G401.6 (cell line): ENCODE results near the gene DGAT2L6.
A peak's percentile ranks its signal among the peaks of the same experiment; 100 is the strongest.
"Not testable (repeated sequence)": the region's sequence is repeated elsewhere in the genome, so short reads cannot be mapped to it uniquely, and the experiment has no call there.

Experiments used
- FAIRE-seq: peaks from 2 replicates; lab custom pipeline; 2012; peaks lifted over from hg19 to GRCh38; lab: Jason Lieb, UNC

Gene DGAT2L6

DNA sequence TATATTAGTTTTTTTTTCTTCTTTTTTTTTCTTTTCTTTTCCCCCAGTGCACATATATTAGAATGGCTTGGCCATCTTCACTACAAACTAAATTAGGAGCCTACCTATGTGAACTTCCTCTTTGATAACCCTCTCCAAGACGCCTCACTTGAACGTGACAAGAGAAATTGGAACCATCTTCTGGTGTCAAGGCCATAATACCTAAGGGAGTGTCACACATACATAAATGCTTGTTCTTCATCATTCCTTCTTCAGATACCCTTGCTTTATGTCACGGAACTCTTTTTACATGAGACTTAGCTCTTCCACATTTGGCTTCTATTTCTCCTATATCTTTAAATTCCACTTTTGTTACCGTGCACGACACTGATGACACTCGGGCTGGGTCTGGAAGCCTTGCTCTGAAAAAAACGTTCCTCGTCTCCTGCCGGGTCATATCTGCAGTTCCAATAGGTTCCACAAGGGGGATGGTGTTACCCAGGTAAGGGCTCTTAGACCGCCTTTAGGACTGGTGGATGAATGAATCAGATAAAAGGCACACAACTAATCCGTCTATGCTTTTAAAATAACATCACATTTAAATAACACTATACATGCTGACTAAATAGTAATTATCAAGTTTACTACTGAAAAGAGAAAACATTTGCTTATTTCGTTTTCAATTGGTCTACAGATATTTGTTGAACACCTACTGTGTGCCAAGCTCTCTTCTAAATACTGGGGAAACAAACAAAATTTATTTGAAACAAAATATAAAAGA is 19.9 kb downstream of the DGAT2L6 start:
- FAIRE-seq, result peak; percentile 94

DNA sequence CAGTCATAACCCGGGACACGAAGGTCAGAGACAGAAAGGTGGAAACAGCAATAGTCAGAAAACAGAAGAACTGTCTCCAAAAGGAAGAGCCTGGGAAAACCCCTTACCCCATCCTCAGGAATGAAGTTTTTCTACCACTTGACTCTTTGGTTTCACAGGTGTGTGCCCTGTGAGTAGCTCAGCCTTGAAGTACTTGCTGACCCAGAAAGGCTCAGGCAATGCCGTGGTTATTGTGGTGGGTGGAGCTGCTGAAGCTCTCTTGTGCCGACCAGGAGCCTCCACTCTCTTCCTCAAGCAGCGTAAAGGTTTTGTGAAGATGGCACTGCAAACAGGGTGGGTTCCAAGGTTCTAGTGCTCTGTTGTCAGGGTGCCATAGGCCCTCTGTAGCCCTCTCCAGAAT is 24.4 kb downstream of the DGAT2L6 start:
- FAIRE-seq, result no peak

DNA sequence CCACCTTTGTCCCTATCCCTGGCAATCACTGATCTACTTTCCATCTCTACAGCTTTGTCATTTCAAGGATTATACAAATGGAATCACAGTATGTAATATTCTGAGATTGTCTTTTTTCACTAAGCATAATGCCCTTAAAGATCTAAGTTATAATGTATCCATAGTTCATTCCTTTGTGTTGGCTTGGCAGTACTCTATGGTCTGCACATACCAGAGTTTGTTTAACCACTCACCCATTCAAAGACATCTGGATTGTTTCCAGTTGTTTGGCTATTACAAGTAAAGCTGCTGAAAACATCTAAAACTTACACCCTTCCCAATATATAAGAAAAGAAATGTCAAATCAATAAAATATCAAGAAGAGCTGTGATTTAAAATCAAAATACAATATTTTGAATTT is 31.2 kb downstream of the DGAT2L6 start:
- FAIRE-seq, result no peak

DNA sequence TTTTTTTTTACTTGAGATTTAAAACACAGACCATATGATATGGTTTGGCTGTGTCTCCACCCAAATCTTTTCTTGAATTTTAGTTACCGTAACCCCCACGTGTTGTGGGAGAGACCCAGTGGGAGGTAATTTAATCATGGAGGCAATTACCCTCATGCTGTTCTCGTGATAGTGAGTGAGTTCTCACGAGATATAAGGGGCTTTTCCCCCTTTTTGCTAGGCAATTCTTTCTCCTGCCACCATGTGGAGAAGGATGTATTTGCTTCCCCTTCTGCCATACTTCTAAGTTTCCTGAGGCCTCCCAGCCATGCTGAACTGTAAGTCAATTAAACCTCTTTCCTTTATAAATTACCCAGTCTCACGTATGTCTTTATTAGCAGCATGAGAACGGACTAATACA is 32.3 kb downstream of the DGAT2L6 start:
- FAIRE-seq, result not testable (repeated sequence)

DNA sequence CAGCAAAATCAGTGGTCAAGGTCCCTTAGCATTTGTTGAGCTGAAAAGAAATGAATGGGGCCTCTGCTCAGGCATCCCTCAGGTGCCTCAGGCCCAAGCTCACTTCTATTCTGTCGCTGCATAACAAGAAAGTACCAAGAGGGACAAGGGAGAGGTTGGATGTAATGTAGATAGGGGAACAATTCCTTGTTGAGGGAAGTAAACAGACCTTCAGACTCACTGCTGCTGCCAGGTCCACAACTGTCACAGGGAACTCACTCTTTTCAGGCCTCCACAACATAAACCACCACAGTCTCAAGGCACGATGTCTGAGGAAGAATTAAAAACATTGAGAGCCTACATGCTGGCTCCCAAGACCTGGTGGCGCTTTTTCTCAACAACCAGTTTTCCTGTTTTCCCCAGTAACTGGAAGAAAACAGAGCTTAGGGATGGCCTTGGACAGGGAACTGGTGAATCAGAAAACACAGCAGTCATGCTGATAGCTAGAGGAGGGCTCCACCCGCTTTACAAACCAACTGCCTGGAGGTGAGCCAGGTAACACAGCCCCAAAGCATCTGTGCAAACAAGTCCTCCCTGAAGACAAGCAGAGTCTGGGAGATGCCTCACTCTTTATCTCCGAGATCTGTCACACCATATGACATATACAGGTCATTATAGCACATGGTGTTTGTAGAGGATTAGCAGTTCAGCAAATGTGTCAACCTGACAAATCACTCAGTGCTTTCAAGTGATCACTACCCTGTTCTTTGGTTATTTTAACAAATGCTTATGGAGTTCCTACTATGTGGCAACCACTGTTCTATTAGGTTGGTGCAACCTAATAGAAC is 42.9 kb downstream of the DGAT2L6 start:
- FAIRE-seq, result no peak

DNA sequence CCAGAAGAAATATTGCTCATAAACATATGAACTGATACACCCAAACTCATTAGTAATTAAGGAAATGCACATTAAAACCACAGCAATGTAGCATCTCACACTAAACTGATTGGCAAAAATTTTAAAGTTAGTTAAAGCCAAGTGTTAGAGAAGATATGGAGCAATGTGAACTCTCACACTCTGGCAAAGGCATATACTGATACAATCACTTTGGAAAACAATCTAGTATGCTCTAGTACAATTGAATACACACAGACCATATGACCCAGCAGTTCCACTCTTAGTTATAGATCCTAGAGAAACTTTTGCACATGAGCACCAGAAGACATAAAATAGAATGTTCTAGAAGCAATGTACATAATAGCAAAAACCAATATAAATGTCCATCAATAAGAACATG is 48.8 kb downstream of the DGAT2L6 start:
- no peak for FAIRE-seq

DNA sequence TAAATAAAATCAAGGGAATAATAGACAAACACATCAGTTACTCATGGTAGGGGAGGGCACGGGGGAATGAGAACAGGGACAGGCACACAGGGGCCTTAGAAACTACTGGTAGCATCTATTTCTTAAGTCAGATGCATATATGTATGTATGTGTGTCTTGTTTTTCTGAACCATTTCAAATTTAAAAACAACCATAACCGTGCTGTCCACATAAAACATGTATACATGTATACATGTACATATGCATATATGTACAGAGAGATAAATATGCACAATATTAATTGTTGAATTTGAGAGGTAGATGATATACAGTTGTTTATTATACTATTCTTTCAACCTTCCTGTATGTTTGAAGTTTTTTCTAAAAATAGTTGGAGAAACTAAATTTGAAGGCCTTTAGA is 49.4 kb downstream of the DGAT2L6 start:
- no peak for FAIRE-seq

DNA sequence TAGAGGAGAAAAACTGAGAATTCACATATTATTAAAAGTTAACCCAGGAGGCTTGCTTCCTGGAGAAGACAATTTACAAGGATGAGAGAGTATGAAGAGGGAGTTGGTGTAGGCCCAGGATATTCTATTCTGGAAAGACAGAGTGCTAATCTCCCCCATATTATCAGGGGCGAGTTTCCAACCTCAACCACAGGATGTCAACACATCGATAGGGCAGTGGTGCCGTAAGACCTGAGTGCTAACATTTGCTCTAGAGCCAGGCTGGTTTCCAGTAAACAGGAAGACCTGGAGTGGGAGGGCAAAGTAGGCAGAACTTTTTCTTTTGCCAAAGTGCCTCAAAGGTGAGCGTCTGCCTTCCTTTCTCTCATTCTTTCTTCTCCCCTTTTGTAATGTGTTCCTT is 54.4 kb downstream of the DGAT2L6 start:
- FAIRE-seq, result no peak

DNA sequence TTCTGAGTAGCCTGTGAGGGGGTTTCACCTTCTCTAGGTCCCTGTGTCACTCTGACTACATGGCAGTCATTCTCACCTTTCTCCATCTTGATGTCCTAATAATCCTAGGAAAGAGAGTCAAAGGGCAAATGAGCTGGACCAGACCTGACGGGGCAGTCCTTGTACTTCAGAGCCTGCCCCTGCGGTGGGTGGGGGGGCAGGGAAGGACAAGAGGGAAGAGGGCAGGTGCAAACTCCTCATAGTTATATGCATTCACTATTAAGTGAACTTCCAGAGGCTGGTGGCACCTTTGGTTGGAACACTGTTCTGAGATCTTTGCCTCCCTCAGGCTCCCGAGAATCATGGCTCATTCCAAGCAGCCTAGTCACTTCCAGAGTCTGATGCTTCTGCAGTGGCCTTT is 57.1 kb downstream of the DGAT2L6 start, which contains the start of gene AWAT1:
TSS of gene AWAT1 (plus strand) at position 301 of the 400 bp plus-strand sequence. CDS start at position 342, 41 bp downstream.
- FAIRE-seq, result no peak

DNA sequence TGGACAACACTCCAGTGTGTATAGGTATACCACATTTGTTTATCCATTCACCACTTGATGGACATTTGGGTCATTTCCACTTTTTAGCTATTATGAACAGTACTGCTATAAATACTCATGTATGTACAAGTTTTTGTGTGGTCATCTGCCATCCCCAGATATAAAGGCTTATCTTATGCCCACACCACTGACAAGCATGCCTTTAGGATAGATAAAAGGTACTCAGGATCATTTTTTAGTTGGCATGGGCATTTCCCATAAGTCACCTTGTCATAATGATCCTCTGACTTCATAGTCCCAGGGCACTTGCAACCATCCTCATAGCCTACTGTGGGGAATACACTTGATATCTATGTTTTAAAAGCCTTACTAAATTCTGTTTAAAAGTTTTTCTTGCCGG is 63.5 kb downstream of the DGAT2L6 start:
- no peak for FAIRE-seq

DNA sequence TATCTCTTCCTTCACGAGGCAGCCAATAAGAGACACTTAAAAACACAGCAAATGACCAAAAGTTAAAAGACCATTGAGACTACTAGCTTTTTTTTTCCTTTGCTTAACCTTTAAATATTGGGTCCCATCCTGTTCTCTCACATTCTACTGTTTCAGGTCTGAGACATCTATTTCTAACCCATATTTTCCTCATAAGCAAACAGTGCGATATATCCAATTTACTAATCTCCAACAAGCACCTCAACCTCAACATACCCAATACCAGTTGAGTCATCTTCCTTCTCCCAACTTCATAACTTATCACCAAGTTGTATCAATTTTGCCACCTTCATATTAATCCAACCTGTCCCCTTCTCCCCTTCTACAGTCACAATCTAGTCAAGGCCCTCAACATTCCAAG is 64.2 kb downstream of the DGAT2L6 start:
- no peak for FAIRE-seq

DNA sequence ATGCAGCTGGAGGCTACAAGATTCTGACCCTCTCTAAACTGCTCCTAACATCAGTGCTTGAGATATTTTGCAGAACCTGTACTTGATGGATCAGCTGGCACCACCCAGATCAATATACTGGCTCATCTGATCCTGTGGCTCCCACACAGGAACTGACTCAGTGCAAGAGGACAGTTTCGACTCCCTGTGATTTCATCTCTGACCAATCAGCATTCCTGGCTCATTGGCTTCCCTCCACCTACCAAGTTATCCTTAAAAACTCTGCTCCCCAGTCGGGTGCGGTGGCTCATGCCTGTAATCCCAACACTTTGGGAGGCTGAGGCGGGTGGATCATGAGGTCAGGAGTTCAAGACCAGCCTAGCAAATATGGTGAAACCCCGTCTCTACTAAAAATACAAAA is 66.3 kb downstream of the DGAT2L6 start:
- FAIRE-seq, result not testable (repeated sequence)

DNA sequence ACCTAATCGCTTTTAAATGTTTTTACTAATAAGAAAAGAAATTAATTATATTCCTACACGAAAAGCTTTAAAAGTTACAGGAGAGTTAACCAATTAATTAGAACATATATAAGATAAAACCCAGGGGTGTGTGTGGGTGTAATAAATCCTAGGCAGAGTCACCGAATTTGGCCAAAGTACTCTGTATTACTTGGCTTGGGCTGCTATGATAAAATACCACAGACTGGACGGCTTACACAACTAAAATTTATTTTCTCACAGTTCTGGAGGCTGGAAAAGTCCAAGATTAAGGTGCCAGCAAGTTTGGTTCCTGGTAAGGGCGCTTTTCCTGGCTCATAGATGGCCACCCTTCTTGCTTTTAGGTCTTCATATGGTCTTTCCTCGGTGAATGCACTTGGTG is 67.6 kb downstream of the DGAT2L6 start:
- no peak for FAIRE-seq

DNA sequence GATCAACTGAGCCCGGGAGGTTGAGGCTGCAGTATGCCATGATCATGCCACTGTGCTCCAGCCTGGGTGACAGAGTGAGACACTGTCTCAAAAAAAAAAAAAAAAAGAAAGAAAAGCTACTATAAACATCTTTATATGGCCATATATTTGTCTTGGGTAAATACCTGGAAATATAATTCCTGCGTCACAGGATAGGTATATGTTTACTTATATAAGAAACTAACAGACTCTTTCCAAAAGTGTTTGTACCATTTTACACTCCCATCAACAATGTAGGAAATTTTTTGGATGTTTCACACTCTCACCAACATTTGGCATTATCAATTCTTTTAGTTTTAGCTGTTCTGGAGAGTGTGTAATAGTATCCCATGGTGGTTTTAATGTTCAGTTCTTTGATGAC is 70.0 kb downstream of the DGAT2L6 start:
- no peak for FAIRE-seq

DNA sequence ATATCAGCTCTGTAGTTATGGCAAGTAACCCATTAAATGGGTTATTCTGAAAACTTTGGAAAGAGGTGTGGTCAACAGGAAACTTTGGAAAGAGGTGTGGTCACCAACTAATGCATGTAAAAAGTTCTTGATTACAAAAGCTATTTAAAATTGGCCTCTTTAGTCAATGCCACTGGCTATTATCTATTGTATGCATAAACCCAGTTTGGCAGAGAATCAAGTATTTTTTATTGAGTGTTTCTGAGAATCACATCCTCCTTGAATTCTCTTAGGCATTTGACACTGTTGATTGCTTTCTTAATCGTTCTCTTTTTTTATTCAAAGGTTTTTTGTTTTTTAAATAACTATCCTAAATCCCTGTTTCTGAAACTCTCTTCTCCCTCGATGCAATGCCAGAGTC is 75.2 kb downstream of the DGAT2L6 start:
- no peak for FAIRE-seq

DNA sequence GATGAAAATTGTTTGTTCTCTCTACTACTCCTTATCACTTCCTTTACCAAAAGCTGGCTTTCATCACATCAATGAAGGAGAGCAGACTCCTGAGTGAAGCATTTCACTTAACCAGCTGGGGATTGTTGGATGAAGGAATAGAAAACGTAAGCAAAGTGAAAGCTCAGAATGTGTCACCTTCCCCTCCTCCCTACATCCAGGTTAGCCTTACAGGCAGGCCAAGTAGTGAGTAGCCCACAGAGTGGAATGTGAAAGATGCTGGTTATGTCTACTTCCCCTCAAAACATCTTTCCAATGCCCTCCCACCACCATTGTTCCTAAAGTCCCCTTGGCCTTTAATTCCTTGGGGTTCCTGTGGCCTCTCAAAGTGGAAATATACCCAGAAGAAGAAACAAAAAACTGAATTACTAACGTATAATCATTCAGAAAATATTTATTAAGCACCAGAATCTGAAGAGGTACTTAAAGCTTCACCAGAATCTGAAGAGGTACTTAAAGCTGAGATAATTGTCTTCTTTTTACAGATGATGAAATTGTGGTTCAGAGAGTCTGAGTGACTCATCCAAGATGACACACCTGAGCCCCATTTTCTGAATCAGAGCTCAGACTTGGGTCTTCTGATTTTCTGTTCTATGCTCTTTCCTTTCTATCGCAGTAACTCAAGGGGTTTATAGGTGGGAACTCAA is 76.2 kb downstream of the DGAT2L6 start:
- FAIRE-seq, result no peak

DNA sequence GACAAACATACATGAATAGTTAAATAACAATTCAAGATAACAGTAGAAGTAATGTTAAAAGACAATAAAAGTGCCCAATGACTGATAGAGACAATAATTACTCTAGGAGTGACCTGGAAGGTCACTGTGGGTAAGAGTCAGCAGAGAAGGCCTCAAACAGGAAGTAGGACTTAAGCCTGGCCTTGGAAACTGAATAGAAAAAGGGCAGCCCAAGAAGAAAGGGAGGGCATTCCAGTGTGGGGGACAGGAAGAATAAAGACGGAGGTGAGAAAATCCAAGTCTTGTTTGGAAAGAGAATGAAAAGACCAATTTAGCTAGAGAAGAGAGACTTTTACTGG is 76.7 kb downstream of the DGAT2L6 start:
- FAIRE-seq, result no peak

DNA sequence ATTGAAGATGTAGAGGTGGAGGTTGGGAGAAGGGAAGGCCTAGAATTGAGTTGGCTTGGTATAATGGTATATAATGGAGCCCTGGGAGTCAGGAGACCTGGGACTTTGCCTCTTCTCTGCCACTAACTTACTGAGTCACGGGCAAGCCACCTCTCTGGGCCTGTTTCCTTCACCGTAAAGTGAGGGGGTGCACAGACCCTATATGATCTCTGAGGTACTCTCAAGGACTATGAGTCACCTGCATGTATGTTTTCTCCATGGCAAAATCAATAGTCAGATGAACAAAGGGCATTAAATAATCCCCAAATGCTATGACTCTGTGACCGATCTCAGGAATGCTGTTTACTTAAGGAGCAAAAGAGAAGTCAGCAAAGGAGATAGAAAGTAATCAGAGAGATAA is 77.6 kb downstream of the DGAT2L6 start:
- FAIRE-seq, result no peak
